ENCODE measurements around the gene PKP1.

DNA sequence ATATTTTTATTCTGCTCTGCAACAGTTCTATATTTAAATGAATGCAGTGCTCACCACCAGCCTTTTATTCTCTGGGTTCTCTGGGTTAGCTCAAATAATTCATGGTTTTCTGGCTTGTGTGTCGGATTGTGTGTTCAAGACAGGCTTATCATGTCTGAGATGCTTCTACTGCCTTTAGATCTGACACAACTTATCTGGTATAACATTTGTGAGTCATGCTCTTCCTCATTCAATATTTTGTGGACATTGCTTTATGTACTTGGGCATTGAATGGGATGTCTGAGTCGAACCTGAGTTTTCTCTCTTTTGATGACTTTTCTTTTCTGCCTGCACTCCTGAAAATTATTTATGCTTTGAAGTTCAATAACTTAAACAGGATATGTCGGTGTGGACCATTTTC lies 17.6 kb upstream of the PKP1 start:
- TF ChIP-seq, protein P1, sequence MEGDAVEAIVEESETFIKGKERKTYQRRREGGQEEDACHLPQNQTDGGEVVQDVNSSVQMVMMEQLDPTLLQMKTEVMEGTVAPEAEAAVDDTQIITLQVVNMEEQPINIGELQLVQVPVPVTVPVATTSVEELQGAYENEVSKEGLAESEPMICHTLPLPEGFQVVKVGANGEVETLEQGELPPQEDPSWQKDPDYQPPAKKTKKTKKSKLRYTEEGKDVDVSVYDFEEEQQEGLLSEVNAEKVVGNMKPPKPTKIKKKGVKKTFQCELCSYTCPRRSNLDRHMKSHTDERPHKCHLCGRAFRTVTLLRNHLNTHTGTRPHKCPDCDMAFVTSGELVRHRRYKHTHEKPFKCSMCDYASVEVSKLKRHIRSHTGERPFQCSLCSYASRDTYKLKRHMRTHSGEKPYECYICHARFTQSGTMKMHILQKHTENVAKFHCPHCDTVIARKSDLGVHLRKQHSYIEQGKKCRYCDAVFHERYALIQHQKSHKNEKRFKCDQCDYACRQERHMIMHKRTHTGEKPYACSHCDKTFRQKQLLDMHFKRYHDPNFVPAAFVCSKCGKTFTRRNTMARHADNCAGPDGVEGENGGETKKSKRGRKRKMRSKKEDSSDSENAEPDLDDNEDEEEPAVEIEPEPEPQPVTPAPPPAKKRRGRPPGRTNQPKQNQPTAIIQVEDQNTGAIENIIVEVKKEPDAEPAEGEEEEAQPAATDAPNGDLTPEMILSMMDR (IDR thresholded peaks at IDR 0.05) = no peak
- TF ChIP-seq POLR2AphosphoS5 (IDR thresholded peaks at IDR 0.05) = no peak
